GM12878 (cell line): ENCODE data around the gene CREBBP.

Source experiments
- ATF7 ChIP-seq: fragments of 450-650 bp; IDR thresholded peaks from 2 replicates; pipeline ENCODE4 v1.6.1; 2016; ENCODE audit warnings: low read depth, mild to moderate bottlenecking
- CTCF ChIP-seq, 3 experiments: IDR thresholded peaks in 2 of 3; conservative IDR thresholded peaks in 1 of 3; 2 replicates each; pipeline ENCODE4 v1.5.1; 2011; ENCODE audit warnings: low read depth in 3 of 3, low read length in 3 of 3, mild to moderate bottlenecking in 3 of 3, control low read depth in 2 of 3, moderate library complexity in 2 of 3, inconsistent platforms in 1 of 3, mixed read lengths in 1 of 3; ENCODE audit not compliant: control insufficient read depth in 2 of 3, insufficient read depth in 1 of 3; ENCODE audit errors: extremely low read depth in 1 of 3
- EP300 ChIP-seq, 2 experiments: fragments of 150-350 bp in 1 of 2; IDR thresholded peaks; 2 replicates each; pipeline ENCODE4 v1.6.1; 2011 to 2012; ENCODE audit warnings: low read depth in 2 of 2, low read length in 2 of 2, borderline replicate concordance in 1 of 2, improper control_type of control experiment in 1 of 2, inconsistent platforms in 1 of 2; ENCODE audit not compliant: control insufficient read depth in 1 of 2
- ESRRA ChIP-seq: IDR thresholded peaks from 2 replicates; pipeline ENCODE4 v1.6.1; 2012; ENCODE audit warnings: mild to moderate bottlenecking, low read length, improper control_type of control experiment
- FOXM1 ChIP-seq: IDR thresholded peaks from 2 replicates; pipeline ENCODE4 v1.6.1; 2012; ENCODE audit warnings: low read depth, mild to moderate bottlenecking, inconsistent platforms, low read length, moderate library complexity
- KAT2A ChIP-seq: conservative IDR thresholded peaks from 2 replicates; pipeline ENCODE4 v1.6.1; 2011; ENCODE audit warnings: low read depth, low read length; ENCODE audit not compliant: control insufficient read depth
- NR2C2 ChIP-seq: IDR thresholded peaks from 2 replicates; pipeline ENCODE4 v1.6.1; 2011; ENCODE audit warnings: borderline replicate concordance, low read depth; ENCODE audit not compliant: control insufficient read depth, insufficient read length

GRCh38 chr16:3677994-3678393 is 202.5 kb downstream of the CREBBP start:
- TF ChIP-seq CTCF (IDR thresholded peaks at IDR 0.05 in 2 of 3, conservative IDR thresholded peaks at IDR 0.05 in 1 of 3; ENCODE audit: control insufficient read depth in 2 of 3, extremely low read depth in 1 of 3, insufficient read depth in 1 of 3, low read depth in 3 of 3, low read length in 3 of 3) (no peak), ATF7 (no peak), NR2C2 (no peak), FOXM1 (no peak), ESRRA (no peak), KAT2A (no peak), EP300 (IDR thresholded peaks at IDR 0.05; ENCODE audit: borderline replicate concordance in 1 of 2, control insufficient read depth in 1 of 2, low read depth in 2 of 2, low read length in 2 of 2) (no peak)
